GM23338 (cell line): ENCODE data around the gene ARID1B. TPM values are rescaled to one million over a fixed set of nuclear protein-coding genes. Genes with fewer than 3 reads are reported as not detected.

Source experiments
- ATAC-seq: fragments of 200-7000 bp; cut with Tn5 transposase; 3 replicates; pipeline ENCODE4 v1.9.1; 2020
- DNase-seq: peaks from one replicate; pipeline ENCODE4 v3.0.0-alpha.2; 2015; ENCODE audit warnings: low spot score
- H2AFZ ChIP-seq: fragments of 200-600 bp; sonication (generic); 2 replicates; pipeline ENCODE4 v1.8.0; 2016; ENCODE audit warnings: antibody characterized with exemption, mild to moderate bottlenecking, moderate library complexity
- H3F3A ChIP-seq: fragments of 200-600 bp; sonication (generic); replicated peaks from 2 replicates; pipeline ENCODE4 v1.8.0; 2017; ENCODE audit warnings: antibody characterized with exemption, mixed run types, low read depth
- H3K27ac ChIP-seq: fragments of 200-600 bp; sonication (generic); 2 replicates; pipeline ENCODE4 v1.6.1; 2016; ENCODE audit warnings: low read depth
- H3K27me3 ChIP-seq: fragments of 200-600 bp; sonication (generic); 2 replicates; pipeline ENCODE4 v1.8.0; 2016; ENCODE audit warnings: mild to moderate bottlenecking, mixed run types, moderate library complexity; ENCODE audit not compliant: insufficient read depth
- H3K36me3 ChIP-seq: fragments of 200-600 bp; sonication (generic); 2 replicates; pipeline ENCODE4 v1.8.0; 2016; ENCODE audit warnings: mild to moderate bottlenecking; ENCODE audit not compliant: insufficient read depth
- H3K4me1 ChIP-seq: fragments of 200-600 bp; sonication (generic); 2 replicates; pipeline ENCODE4 v1.8.0; 2016; ENCODE audit warnings: mild to moderate bottlenecking, moderate library complexity; ENCODE audit not compliant: insufficient read depth
- H3K4me2 ChIP-seq: fragments of 200-600 bp; sonication (generic); 2 replicates; pipeline ENCODE4 v1.7.1; 2017; ENCODE audit warnings: mixed run types
- H3K4me3 ChIP-seq: fragments of 200-600 bp; sonication (generic); 2 replicates; pipeline ENCODE4 v1.6.1; 2016; ENCODE audit warnings: mixed run types
- H3K79me2 ChIP-seq: fragments of 200-600 bp; sonication (generic); replicated peaks from 2 replicates; pipeline ENCODE4 v1.8.0; 2017; ENCODE audit warnings: mild to moderate bottlenecking; ENCODE audit not compliant: insufficient read depth
- H3K9me2 ChIP-seq: fragments of 200-600 bp; sonication (generic); 2 replicates; pipeline ENCODE4 v1.8.0; 2017; ENCODE audit not compliant: insufficient read depth
- H4K20me1 ChIP-seq: fragments of 200-600 bp; sonication (generic); replicated peaks from 2 replicates; pipeline ENCODE4 v1.8.0; 2017; ENCODE audit warnings: mild to moderate bottlenecking; ENCODE audit not compliant: insufficient read depth
- H3K27ac Mint-ChIP-seq: 2 replicates; pipeline ENCODE4 v1.8.0; 2020; ENCODE audit warnings: inconsistent platforms, mild to moderate bottlenecking, moderate library complexity, mixed read lengths
- H3K27me3 Mint-ChIP-seq: 3 replicates; pipeline ENCODE4 v1.8.0; 2022; ENCODE audit warnings: low read depth, mild to moderate bottlenecking, moderate library complexity, mixed read lengths, inconsistent platforms; ENCODE audit not compliant: insufficient read depth, poor library complexity
- H3K36me3 Mint-ChIP-seq: 3 replicates; pipeline ENCODE4 v1.8.0; 2021; ENCODE audit warnings: low read depth, mild to moderate bottlenecking, inconsistent platforms, moderate library complexity, mixed read lengths
- H3K4me1 Mint-ChIP-seq: 3 replicates; pipeline ENCODE4 v1.8.0; 2020; ENCODE audit warnings: mild to moderate bottlenecking, inconsistent platforms, mixed read lengths
- H3K4me3 Mint-ChIP-seq: 3 replicates; pipeline ENCODE4 v1.8.0; 2021; ENCODE audit warnings: moderate library complexity, mild to moderate bottlenecking, inconsistent platforms, mixed read lengths
- H3K9me3 Mint-ChIP-seq: 3 replicates; pipeline ENCODE4 v1.8.0; 2020; ENCODE audit warnings: moderate library complexity, mild to moderate bottlenecking, inconsistent platforms, mixed read lengths
- EZH2 ChIP-seq: fragments of 200-600 bp; sonication (generic); IDR thresholded peaks from one replicate; pipeline ENCODE4 v1.8.0; 2017; ENCODE audit warnings: antibody characterized with exemption, mild to moderate bottlenecking, low read depth; ENCODE audit not compliant: unreplicated experiment
- EZH2phosphoT487 ChIP-seq: fragments of 200-600 bp; sonication (generic); IDR thresholded peaks from one replicate; pipeline ENCODE4 v1.8.1; 2018; ENCODE audit warnings: antibody characterized with exemption; ENCODE audit not compliant: unreplicated experiment
- JUNB ChIP-seq: IDR thresholded peaks from one replicate; pipeline ENCODE4 v1.6.1; 2016; ENCODE audit warnings: antibody characterized with exemption; ENCODE audit not compliant: unreplicated experiment
- NANOG ChIP-seq: IDR thresholded peaks from 2 replicates; pipeline ENCODE4 v1.6.1; 2016; ENCODE audit warnings: antibody characterized with exemption, borderline replicate concordance
- POLR2AphosphoS5 ChIP-seq: IDR thresholded peaks from 2 replicates; pipeline ENCODE4 v1.6.1; 2016; ENCODE audit warnings: antibody characterized with exemption, low read depth
- STAT1 ChIP-seq: IDR thresholded peaks from one replicate; pipeline ENCODE4 v1.6.1; 2016; ENCODE audit warnings: antibody characterized with exemption; ENCODE audit not compliant: unreplicated experiment
- ZNF114 ChIP-seq: fragments of 250-450 bp; sonication (Bioruptor Pico); IDR thresholded peaks from 2 replicates; pipeline ENCODE4 v1.5.0; 2020; ENCODE audit warnings: mild to moderate bottlenecking, moderate library complexity
- ZNF331 ChIP-seq: fragments of 250-450 bp; sonication (Bioruptor Pico); IDR thresholded peaks from 2 replicates; pipeline ENCODE4 v1.5.0; 2020; ENCODE audit warnings: low read depth, mild to moderate bottlenecking, moderate library complexity
- long read RNA-seq: library from polyadenylated mRNA; unstranded; transcript quantifications from one replicate; pipeline ENCODE4 v2.0.0, GENCODE V29; 2020; ENCODE audit not compliant: unreplicated experiment
- polyA plus RNA-seq: library from polyadenylated mRNA; unstranded; fragments of >200 nt; fragmentation: Nextera tagmentation; extraction: Ambion mirVana; gene quantifications from 2 replicates; pipeline ENCODE4 v1.2.1, GENCODE V29; 2016
- total RNA-seq: library from RNA; depleted of rRNA; stranded (reverse); fragments of >200 nt; shearing (Covaris generic); gene quantifications from 2 replicates; pipeline ENCODE4 v1.2.3, GENCODE V29; 2014; rRNA removed
- TF ChIP-seq, protein P1 (sequence below), 2 experiments: fragments of 200-600 bp in 1 of 2; sonication (generic) in 1 of 2; conservative IDR thresholded peaks; 2 replicates each; pipeline versions ENCODE4 v1.5.1 to v1.6.1; 2016 to 2017; ENCODE audit warnings: antibody characterized with exemption in 2 of 2, low read depth in 2 of 2, mild to moderate bottlenecking in 2 of 2, moderate library complexity in 1 of 2
- TF ChIP-seq, protein P2 (sequence below): fragments of 250-450 bp; sonication (Bioruptor Pico); IDR thresholded peaks from 2 replicates; pipeline ENCODE4 v1.5.0; 2020; ENCODE audit warnings: mild to moderate bottlenecking, moderate library complexity
- TF ChIP-seq, protein P3 (sequence below): IDR thresholded peaks from 2 replicates; pipeline ENCODE4 v1.6.1; 2016; ENCODE audit warnings: antibody characterized with exemption

ARID1B gene
- total RNA-seq (72.2 and 82.4 TPM in 2 replicates), polyA plus RNA-seq (53.3 and 59.3 TPM in 2 replicates)
- long read RNA-seq, full-length matches to known transcripts, result 1 of 4 reads
- long read RNA-seq, partial matches to known transcripts, result 1 of 4 reads
- long read RNA-seq, other reads (novel, unspliced or antisense), result 2 of 4 reads

DNA sequence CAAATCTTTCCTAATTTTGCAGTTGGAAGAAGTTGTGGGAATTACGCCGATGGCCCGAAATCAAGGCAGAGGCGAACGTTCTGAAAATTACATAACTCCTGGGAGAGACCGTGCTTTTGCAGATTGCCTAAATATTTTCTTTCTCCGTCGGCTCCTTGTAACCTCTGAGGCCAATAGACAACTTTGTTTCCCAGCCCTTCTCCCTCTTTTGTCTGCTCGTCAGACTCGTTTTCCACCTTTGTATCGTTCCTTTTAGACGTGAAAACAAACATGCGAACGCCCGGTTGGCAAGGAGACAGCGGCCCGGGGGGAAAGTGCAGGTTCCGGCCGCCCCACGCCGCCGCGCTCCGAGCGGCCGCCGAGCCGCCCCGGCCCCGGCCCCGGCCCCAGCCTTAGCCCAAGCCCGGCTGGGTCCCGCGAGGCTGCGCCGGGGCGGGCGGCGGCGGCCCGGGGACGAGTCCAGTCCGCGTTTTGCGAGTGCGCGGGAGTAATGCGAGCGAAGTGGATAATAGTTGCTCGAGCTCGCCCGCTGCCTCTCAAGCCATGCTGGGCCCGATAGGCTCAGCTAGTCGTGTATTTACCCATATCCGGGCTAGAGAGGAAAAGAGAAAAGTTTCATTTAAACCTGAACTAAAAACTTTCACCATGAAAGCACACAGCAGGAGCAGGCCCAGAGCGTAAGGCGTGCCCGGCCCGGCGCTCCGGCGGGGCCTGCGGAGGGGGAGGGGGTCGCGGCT lies at the start of gene ARID1B:
ARID1B (plus strand) TSS at position 539 of the 737 bp plus-strand sequence. CDS start 303 bp downstream, outside the sequence.
- Histone ChIP-seq H2AFZ (peak within 1 kb of the TSS; percentile 39; the same call in 1 of the 2 replicates), H3K4me2 (peak within 1 kb of the TSS; percentile 86), H3K4me3 (peak within 1 kb of the TSS; percentile 73), H3K27me3 (no peaks in the 10 kb centered on the region), H3K36me3 (no peaks in the 10 kb centered on the region), H3K27ac (peak within 1 kb of the TSS; percentile 95), H4K20me1 (peaks cover 5% of the 10 kb centered on the region; the same call in 1 of the 2 replicates), H3K4me1 (peaks cover 47% of the 10 kb centered on the region), H3K9me2 (no peaks in the 10 kb centered on the region), H3K79me2 (peaks cover 38% of the 10 kb centered on the region), H3F3A (0 out of 2 replicates have a peak, but pooled peaks cover 4% of the 10 kb centered on the region)
- peaks cover 4% of the 10 kb centered on the region; the same call in 1 of the 3 replicates for H3K36me3 Mint-ChIP-seq
- no peak for TF ChIP-seq EZH2phosphoT487
- TF ChIP-seq, protein P1, sequence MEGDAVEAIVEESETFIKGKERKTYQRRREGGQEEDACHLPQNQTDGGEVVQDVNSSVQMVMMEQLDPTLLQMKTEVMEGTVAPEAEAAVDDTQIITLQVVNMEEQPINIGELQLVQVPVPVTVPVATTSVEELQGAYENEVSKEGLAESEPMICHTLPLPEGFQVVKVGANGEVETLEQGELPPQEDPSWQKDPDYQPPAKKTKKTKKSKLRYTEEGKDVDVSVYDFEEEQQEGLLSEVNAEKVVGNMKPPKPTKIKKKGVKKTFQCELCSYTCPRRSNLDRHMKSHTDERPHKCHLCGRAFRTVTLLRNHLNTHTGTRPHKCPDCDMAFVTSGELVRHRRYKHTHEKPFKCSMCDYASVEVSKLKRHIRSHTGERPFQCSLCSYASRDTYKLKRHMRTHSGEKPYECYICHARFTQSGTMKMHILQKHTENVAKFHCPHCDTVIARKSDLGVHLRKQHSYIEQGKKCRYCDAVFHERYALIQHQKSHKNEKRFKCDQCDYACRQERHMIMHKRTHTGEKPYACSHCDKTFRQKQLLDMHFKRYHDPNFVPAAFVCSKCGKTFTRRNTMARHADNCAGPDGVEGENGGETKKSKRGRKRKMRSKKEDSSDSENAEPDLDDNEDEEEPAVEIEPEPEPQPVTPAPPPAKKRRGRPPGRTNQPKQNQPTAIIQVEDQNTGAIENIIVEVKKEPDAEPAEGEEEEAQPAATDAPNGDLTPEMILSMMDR (conservative IDR thresholded peaks at IDR 0.05; ENCODE audit: low read depth in 2 of 2), result no peak
- TF ChIP-seq ZNF331 (CRISPR knock-in tag), result no peak
- no peak for TF ChIP-seq NANOG
- no peak for TF ChIP-seq EZH2
- 0 out of 2 replicates have a peak, but pooled peaks have one; percentile 23 for TF ChIP-seq POLR2AphosphoS5
- TF ChIP-seq JUNB, result no peak
- TF ChIP-seq ZNF114 (CRISPR knock-in tag), result no peak
- peak within 1 kb of the TSS; percentile 91 for H3K4me3 Mint-ChIP-seq
- H3K27ac Mint-ChIP-seq, result peak within 1 kb of the TSS; percentile 98
- ATAC-seq (peak; percentile 39), DNase-seq (peak; percentile 76)
- peaks cover 56% of the 10 kb centered on the region for H3K4me1 Mint-ChIP-seq
- H3K9me3 Mint-ChIP-seq, result no peaks in the 10 kb centered on the region; the same call in 2 of the 3 replicates
- peaks cover 13% of the 10 kb centered on the region for H3K27me3 Mint-ChIP-seq

DNA sequence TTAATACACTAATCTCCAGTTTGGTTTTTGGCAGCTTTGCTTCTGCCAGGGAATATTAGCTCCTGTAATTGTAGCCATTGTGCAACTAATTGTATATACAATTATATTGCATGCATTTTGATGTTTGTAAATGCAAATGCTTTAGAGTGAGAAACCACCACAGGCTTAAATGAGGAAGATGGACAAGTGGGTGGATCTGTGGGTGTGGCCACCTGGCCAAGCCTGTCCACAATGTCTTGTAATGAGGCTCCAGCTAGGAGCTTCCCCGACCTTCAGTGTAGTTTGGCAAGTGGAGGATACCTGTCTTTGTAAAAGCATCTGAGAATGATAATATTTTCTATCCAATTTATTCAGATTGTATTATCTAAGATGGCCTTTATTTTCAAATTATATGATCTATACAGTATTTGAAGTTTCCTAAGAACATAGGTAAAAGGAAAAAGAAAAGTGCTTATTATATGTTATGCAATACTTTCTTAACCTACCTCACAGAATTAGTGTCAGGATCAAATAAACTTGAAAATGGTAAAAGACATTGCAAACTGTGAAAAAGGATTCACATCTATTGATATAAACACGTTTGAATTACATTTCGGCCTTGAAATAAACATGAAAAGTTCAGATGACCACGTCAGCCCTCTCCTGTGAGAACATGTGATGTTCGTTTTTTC lies 49.3 kb upstream of the ARID1B start:
- Histone ChIP-seq H3K4me3 (no peak overlapping the region), H3K4me2 (no peak overlapping the region), H3K79me2 (no peaks in the 10 kb centered on the region), H3F3A (no peaks in the 10 kb centered on the region), H3K27me3 (no peaks in the 10 kb centered on the region), H3K36me3 (no peaks in the 10 kb centered on the region), H2AFZ (no peak overlapping the region), H3K9me2 (0 out of 2 replicates have a peak, but pooled peaks cover 4% of the 10 kb centered on the region), H3K27ac (no peak overlapping the region), H4K20me1 (no peaks in the 10 kb centered on the region), H3K4me1 (no peaks in the 10 kb centered on the region)
- H3K27ac Mint-ChIP-seq, result no peak overlapping the region
- no peak overlapping the region for H3K4me3 Mint-ChIP-seq
- no peaks in the 10 kb centered on the region; the same call in 2 of the 3 replicates for H3K4me1 Mint-ChIP-seq
- no peak for DNase-seq
- no peaks in the 10 kb centered on the region for H3K9me3 Mint-ChIP-seq
- peaks cover 4% of the 10 kb centered on the region for H3K27me3 Mint-ChIP-seq
- ATAC-seq, result peak; percentile 43
- H3K36me3 Mint-ChIP-seq, result no peaks in the 10 kb centered on the region
- TF ChIP-seq, protein P2, sequence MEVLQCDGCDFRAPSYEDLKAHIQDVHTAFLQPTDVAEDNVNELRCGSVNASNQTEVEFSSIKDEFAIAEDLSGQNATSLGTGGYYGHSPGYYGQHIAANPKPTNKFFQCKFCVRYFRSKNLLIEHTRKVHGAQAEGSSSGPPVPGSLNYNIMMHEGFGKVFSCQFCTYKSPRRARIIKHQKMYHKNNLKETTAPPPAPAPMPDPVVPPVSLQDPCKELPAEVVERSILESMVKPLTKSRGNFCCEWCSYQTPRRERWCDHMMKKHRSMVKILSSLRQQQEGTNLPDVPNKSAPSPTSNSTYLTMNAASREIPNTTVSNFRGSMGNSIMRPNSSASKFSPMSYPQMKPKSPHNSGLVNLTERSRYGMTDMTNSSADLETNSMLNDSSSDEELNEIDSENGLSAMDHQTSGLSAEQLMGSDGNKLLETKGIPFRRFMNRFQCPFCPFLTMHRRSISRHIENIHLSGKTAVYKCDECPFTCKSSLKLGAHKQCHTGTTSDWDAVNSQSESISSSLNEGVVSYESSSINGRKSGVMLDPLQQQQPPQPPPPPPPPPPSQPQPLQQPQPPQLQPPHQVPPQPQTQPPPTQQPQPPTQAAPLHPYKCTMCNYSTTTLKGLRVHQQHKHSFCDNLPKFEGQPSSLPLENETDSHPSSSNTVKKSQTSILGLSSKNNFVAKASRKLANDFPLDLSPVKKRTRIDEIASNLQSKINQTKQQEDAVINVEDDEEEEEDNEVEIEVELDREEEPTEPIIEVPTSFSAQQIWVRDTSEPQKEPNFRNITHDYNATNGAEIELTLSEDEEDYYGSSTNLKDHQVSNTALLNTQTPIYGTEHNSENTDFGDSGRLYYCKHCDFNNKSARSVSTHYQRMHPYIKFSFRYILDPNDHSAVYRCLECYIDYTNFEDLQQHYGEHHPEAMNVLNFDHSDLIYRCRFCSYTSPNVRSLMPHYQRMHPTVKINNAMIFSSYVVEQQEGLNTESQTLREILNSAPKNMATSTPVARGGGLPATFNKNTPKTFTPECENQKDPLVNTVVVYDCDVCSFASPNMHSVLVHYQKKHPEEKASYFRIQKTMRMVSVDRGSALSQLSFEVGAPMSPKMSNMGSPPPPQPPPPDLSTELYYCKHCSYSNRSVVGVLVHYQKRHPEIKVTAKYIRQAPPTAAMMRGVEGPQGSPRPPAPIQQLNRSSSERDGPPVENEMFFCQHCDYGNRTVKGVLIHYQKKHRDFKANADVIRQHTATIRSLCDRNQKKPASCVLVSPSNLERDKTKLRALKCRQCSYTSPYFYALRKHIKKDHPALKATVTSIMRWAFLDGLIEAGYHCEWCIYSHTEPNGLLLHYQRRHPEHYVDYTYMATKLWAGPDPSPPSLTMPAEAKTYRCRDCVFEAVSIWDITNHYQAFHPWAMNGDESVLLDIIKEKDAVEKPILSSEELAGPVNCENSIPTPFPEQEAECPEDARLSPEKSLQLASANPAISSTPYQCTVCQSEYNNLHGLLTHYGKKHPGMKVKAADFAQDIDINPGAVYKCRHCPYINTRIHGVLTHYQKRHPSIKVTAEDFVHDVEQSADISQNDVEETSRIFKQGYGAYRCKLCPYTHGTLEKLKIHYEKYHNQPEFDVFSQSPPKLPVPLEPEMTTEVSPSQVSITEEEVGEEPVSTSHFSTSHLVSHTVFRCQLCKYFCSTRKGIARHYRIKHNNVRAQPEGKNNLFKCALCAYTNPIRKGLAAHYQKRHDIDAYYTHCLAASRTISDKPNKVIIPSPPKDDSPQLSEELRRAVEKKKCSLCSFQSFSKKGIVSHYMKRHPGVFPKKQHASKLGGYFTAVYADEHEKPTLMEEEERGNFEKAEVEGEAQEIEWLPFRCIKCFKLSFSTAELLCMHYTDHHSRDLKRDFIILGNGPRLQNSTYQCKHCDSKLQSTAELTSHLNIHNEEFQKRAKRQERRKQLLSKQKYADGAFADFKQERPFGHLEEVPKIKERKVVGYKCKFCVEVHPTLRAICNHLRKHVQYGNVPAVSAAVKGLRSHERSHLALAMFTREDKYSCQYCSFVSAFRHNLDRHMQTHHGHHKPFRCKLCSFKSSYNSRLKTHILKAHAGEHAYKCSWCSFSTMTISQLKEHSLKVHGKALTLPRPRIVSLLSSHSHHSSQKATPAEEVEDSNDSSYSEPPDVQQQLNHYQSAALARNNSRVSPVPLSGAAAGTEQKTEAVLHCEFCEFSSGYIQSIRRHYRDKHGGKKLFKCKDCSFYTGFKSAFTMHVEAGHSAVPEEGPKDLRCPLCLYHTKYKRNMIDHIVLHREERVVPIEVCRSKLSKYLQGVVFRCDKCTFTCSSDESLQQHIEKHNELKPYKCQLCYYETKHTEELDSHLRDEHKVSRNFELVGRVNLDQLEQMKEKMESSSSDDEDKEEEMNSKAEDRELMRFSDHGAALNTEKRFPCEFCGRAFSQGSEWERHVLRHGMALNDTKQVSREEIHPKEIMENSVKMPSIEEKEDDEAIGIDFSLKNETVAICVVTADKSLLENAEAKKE (CRISPR knock-in tag), result no peak
- TF ChIP-seq STAT1 (no peak), JUNB (no peak)
- TF ChIP-seq, protein P3, sequence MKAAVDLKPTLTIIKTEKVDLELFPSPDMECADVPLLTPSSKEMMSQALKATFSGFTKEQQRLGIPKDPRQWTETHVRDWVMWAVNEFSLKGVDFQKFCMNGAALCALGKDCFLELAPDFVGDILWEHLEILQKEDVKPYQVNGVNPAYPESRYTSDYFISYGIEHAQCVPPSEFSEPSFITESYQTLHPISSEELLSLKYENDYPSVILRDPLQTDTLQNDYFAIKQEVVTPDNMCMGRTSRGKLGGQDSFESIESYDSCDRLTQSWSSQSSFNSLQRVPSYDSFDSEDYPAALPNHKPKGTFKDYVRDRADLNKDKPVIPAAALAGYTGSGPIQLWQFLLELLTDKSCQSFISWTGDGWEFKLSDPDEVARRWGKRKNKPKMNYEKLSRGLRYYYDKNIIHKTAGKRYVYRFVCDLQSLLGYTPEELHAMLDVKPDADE, result no peak
